Stimulated activated CD4-positive, alpha-beta T cell treated with anti-CD3 and anti-CD28 coated beads, Interleukin-12 subunit alpha, Interleukin-12 subunit beta, amount 100 ng/mL, for 4 hours (primary cell): Measurements from ENCODE around the gene LRIG1.
A peak's percentile ranks its signal among the peaks of the same experiment; 100 is the strongest.

Source experiments
- DNase-seq: peaks from one replicate; pipeline ENCODE4 v3.0.0-alpha.2; 2020

Gene LRIG1, protein sequence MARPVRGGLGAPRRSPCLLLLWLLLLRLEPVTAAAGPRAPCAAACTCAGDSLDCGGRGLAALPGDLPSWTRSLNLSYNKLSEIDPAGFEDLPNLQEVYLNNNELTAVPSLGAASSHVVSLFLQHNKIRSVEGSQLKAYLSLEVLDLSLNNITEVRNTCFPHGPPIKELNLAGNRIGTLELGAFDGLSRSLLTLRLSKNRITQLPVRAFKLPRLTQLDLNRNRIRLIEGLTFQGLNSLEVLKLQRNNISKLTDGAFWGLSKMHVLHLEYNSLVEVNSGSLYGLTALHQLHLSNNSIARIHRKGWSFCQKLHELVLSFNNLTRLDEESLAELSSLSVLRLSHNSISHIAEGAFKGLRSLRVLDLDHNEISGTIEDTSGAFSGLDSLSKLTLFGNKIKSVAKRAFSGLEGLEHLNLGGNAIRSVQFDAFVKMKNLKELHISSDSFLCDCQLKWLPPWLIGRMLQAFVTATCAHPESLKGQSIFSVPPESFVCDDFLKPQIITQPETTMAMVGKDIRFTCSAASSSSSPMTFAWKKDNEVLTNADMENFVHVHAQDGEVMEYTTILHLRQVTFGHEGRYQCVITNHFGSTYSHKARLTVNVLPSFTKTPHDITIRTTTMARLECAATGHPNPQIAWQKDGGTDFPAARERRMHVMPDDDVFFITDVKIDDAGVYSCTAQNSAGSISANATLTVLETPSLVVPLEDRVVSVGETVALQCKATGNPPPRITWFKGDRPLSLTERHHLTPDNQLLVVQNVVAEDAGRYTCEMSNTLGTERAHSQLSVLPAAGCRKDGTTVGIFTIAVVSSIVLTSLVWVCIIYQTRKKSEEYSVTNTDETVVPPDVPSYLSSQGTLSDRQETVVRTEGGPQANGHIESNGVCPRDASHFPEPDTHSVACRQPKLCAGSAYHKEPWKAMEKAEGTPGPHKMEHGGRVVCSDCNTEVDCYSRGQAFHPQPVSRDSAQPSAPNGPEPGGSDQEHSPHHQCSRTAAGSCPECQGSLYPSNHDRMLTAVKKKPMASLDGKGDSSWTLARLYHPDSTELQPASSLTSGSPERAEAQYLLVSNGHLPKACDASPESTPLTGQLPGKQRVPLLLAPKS

DNA sequence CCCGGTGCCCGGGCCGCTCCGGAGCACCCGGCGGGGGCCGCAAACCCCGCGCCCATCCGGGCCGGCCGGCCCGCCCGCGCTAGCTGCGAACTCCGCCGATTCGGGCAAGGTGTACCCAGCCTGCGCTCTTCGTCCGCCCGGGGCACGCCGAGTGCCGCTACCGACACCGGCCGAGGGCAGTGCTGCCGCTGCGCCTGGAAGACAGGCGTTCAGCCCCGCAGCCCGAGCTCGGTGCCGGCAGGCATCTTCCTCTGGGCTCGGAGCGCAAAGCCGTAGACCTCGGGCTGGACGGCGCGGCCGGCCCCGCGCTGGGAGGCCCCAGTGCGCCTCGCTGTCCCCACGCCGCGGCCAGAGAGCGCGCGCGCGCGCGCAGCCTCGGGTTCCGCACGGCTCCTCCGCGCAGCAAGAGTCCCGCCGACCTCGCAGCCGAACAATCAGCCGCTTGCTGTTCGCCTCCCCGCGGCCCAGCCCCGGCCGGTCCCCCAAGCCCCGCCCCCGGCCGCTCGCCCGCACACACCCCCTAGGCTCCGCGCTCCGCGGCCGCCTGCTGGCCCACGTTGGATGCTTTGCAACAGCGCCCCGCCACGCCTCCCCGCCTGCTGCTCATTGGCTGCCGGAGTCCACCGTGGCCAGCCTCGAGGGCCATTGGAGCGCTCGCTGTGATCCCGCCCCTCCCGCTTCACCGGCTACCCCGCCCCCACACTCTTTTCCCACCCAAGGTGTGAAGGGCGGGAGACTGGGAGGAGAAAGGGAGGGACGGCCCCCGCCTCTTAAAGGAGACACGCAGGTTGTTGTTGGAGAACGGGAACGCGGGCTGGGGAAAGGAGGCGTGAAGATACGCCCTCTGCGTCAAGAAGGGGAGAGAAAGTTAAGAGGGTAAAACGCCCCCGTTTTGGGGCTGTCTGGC, at the start of gene LRIG1:
Gene LRIG1, minus strand, starts transcription at position 447 of the 907 bp plus-strand sequence. CDS start 615 bp downstream, outside the sequence.
- DNase-seq, result peak; percentile 98

DNA sequence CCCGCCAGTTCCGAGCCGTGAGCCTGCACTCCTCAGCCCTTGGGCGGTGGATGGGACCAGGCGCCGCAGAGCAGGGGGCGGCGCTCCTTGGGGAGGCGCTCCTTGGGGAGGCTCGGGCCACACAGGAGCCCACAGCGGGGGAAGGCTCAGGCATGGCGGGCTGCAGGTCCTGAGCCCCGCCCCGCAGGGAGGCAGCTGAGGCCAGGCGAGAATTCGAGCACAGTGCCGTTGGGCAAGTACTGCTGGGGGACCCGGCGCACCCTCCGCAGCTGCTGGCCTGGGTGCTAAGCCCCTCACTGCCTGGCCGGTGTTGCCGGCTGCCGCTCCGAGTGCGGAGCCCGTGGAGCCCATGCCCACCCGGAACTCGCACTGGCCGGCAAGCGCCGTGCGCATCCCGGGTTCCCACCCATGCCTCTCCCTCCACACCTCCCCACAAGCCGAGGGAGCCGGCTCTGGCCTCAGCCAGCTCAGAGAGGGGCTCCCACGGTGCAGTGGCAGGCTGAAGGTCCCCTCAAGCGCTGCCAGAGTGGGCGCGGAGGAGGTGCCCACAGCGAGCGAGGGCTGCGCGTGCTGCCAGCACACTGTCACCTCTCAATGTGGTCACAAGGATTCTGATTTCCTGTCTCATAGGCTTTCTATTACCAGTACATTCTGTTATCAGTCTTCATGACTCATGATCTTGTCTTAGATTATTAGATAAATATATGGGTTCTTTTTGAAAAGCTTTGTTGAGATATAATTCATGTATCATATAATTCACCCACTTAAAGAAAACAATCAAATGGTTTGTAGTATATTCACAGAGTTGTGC, 44.0 kb upstream of the LRIG1 start:
- DNase-seq, result no peak

DNA sequence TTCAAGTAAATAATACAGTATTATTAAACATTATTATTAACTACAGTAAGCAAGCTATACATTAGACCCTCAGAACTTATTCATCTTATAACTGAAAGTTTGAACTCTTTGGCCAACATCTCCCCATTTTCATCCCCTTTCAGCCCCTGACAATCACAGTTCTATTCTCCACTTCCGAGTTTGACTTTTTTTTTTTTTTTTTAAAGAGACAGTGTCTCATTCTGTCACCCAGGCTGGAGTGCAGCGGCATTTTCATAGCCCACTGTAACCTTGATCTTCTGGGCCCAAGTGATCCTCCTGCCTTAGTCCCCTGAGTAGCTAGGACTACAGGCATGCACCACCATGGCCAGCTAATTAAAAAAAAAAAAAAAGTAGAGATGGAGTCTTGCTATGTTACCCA, 41.3 kb upstream of the LRIG1 start:
- no peak for DNase-seq

DNA sequence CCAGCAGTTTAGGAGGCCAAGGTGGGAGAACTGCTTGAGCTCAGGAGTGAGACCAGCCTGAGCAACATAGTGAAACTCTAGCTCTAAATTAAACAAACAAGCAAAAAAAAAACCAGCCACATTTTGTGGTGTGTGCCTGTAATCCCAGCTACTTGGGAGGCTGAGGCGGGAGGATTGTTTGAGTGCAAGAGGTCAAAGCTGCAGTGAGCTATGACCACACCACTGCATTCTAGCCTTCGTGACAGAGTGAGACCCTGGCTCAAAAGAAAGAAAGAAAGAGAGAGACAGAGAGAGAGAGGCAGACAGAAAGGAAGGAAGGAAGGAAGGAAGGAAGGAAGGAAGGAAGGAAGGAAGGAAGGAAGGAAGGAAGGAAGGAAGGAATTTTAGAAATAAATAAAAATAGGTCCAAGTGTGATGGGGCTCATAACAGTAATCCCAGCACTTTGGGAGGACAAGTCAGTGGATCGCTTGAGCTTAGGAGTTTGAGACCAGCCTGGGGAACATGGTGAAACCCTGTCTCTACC, 38.7 kb upstream of the LRIG1 start:
- no peak for DNase-seq

DNA sequence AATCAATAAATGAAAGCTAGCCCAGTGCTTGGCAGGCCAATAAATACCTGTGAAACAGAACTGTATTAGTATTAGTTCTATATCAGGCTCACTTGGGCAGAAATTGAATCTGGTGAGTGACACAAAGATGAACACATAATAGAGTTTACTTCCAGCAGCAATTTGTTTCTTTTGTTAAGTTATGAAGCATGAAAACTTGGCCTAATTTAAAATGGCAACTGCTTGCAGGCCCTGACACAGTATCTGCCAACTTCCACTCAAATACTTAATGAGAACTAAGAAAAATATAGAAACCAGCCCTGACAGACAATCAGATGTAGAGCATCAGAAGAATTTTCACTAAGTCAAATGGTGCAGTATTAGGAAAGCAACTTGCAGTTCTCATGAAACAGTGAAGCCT, 37.6 kb upstream of the LRIG1 start:
- no peak for DNase-seq

DNA sequence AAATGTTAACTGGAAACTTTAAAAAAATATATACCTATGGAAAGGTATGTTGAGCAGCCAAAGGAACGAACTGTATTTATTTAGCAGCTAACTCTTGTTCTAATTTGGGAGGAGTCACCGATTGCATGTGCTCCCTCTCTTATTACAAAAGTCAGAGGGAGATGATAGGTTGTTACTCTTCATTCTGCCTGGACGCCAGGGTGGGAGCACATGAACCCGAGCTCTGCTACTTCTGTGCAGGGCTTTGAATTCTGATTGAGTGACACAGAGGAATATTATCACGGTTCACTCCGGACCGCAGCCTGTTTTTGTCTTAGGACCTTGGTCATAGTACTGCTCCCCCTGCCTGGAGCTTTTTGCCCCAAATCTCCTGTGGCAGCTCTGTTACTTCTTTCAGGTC, 36.9 kb upstream of the LRIG1 start:
- DNase-seq, result no peak

DNA sequence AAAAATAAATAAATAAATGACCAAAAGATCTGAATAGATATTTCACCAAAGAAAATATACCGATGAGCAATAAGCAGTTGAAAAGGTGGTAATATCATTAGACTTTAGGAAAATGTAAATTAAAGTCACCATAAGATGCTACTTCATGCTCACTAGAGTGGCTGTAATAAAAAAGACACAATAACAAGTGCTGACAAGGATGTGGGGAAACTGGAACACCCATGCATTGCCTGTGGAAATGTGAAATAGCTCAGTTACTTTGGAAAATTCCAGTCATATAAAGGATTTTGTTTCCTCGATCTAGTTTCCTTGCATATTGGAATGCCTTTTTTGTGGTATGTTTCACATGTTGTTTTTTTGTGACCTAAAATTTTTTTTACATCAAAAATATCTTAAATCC, 36.0 kb upstream of the LRIG1 start:
- no peak for DNase-seq

DNA sequence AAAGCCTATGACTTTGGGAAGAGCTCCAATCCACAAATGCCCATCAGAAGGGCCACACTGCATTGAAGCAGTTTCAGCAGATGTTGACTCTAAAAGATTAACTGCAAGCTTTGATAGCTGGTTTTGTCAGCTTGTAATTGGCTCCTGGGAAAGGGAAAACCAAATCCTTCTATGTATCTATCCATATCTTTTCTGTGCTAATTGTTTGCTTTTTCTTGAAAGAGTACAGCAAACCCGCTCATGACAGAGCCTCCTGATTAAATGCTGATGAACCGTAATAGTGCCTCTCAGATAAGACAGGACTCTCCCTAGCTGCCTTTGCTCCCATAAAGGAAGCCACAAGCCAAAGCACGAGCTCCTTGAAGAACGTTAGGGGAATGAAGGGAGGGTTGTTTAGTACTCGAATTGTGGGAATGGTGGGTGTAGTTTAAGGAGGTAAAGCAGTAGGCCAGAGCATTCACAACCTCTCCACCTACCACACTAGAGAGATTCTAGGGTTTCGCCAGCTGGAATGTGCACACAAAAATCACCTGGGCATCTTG, 33.6 kb upstream of the LRIG1 start:
- DNase-seq, result no peak

DNA sequence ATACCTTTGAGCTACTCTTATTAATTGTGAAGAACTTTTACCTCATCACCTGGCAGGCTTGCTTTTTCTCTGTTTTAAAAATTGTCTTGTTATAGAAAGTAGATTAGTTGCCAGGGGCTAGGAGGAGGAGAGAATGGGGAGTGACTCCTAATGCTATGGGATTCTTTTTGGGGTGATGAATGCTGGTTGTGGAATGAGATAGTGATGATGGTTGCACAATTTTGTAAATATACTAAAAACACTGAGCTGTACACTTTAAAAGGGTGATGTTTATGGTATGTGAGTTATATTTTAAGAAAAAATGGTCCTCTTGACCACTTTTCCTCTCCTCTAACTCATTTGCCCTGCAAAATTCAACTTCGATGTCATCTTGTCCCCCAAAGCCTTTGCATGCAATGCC, 31.8 kb upstream of the LRIG1 start:
- DNase-seq, result no peak

DNA sequence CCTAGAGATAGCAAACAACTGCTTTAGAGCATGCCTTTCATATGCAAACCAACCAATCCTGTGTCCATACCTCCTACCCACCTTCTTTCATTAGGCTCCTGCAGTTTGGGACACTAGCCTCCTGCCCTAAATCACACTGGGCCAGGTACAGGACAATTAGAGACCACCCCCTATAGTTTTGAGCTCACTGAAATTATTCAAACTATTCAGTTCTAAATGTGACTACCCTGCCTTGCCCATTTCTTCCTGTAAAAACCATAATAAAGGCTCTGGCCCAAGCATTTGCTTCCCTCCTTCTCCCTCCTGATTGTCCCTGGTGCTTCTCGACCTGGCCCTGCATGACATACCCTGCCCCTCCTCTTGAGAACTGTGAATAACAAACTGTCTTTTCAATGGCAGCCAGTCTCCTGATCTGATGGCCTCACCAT, 31.4 kb upstream of the LRIG1 start:
- DNase-seq, result no peak

DNA sequence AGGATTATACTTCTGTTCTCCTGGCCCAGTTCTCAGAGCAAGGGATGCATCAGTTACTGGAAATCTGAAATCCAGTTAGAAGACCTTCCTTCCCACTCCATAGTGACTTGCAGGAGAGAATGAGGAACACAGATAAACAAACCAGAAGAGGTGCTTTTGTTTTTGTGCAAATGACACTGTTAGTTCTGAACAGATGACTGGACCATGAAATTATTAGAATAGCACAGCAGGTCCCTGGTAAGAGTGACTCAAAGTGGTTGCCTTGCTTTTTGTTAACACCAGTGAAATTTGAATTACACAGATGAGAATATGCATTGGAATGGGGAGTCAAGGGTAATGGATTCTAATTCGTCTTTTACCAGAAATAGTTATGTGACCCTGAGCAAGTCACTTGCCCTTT, 30.4 kb upstream of the LRIG1 start:
- no peak for DNase-seq

DNA sequence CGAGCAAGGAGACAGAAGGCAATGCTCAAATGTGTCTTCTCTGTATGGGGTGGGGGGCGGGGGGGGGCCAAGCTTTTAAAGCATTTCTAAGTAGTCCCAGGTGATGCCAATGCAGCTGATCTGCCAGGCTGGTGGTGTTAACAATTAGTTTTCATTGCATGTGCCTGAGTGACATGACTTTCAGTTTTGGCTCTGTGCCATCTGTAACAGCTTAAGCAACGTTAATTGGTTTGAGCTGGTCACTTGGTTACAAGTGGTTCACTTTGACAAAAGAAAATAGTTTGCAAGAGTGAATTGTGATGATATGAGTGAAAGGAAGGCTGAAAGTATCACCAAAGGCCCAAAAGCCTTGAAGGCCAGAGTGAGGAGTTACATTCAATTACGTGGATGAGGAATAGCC, 26.4 kb upstream of the LRIG1 start:
- DNase-seq, result no peak

DNA sequence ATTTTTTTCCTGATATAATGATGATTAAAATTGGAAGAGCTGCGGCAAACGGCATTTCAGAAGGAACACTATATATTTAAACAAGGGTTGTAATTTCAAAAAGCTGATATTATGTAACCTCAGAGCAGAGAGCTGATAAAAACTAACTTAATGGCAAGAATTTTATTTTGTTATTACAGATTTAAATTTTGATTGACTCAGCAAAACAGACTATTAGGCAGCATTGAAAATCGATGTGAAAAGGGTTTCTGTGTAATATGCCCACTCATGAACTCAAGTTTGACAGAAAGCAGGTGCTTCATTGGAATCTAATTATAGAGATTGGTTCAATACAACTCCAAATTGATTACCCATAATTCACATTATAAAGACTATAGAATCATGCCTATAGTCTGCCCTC, 24.9 kb upstream of the LRIG1 start:
- DNase-seq, result no peak

DNA sequence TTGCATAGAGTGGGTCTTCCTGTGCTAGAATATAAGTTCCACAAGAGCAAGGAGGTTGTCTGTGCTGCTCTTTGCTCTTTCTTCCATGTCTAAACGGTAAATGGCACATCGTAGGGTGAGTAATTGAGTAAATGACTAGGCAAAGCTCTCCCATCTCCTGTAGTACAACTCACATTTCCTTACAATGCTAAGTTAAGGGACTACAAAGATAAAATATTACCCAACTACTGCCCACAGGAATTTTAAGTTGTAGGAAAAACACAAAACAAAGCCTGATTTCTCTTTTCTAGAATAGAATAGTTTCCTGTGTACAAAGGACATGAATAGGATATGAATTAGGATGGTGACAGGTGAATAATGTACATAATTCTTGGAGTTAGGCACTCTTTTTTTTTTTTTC, 19.9 kb upstream of the LRIG1 start:
- DNase-seq, result no peak

DNA sequence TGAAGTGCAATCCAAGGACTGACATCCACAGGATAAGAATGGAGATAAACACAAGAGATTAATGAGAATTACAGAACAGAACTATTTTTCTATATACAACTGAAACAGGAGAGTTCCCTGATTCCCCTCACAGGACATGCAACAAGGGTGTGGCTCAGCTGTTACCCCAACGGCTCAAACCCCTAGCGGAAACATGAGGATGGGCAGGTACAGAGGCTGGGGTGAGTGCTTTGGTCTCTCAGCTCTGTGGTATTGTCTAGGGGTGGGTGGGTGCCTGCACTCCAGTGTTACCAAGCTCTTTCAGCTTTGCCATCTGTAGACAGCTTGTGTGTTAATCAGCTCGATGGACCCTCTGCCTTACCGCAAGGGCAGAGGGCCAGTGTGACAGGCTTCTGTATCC, 17.8 kb upstream of the LRIG1 start:
- DNase-seq, result no peak

DNA sequence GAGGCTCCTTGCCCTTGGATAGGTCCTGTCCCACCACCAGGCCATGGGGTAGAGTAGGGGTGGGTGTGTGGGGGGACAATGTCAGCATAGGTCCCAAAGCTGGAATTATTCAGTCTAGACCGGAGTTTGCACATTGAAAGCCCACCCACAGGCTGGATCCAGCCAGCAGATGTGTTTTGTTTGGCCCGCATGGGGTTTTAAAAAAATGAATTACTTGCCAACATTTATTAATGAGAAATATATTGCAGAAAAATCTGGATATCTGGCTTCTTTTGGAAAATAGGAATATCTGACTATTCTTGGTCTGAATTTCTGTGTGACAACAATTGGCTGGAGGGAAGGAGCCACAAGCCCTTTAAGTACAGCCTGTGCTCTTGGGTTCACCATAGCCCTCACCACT, 17.3 kb upstream of the LRIG1 start:
- DNase-seq, result no peak

DNA sequence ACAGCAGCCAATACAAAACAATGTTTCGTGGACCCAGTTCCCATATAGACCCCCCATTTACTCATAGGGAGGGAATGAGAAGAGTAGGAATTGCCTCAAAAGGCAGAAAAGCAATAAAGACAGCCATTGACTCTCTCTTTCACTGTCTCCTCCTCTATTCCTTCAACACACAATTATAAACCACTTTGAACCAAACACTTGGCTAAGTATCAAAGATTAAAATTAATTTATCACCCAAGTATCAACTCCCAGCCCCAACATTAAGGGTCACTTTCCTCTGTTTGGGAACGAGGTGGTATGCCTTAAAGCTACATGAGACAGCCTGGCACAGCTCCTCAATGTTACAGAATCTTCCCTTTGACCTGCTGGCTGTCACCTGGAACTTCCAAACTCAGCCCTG, 16.4 kb upstream of the LRIG1 start:
- DNase-seq, result no peak

DNA sequence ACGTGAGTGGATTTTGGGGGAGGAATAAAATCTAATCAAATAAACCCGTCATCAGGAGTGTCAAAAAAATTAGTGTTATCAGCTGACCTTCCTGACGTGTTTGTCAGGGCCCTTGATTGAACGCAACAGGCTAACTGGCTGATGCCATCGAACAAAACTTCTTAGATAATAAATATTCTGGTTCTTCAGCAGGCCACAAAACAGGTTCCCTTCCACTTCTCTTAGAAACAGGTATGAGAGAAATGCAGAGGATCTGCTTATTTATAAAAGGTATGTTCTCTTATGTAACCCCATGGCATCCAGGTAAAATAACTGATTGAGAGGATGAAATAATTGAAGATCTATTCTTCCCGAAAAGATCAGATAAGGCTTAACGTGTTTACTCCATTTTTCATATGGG, 7.6 kb upstream of the LRIG1 start:
- no peak for DNase-seq

DNA sequence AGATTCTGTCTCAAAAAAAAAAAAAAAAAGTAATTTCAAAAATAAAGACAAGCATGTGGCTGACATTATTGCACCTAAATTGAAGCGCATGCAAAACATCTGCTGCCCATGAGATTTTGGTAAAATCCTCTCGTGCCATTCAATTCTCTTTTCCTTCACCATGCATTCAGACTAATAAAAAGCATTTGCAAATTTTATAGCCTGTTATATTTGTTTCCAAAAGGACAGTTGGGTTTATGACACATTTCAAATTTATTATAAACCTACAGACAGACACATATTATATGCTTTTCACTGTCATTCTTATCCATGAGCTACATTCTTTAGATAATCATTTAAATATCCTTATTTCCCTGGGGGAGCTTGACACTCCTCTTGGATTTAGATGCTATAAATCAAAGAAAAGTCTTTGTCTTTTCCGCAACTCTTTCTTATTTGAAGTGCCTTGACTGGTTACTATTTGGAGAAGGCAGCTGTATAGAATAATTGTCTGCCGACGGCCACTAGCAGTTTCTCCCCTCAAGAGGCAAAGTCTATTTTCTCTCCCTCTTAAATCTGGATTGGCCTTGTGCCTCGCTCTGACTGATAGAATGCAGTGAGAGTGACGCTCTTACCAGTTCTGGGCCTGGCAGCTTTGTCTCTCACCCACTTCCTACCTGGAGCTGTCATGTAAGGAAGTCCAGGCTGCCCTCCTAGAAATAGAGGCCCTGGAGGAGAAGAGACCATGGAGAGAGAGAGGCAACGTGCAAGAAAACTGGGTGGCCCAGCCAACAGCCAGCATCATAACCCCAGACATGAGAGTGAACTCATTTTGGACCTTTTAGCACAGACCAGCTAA, 6.8 kb upstream of the LRIG1 start:
- DNase-seq, result no peak

DNA sequence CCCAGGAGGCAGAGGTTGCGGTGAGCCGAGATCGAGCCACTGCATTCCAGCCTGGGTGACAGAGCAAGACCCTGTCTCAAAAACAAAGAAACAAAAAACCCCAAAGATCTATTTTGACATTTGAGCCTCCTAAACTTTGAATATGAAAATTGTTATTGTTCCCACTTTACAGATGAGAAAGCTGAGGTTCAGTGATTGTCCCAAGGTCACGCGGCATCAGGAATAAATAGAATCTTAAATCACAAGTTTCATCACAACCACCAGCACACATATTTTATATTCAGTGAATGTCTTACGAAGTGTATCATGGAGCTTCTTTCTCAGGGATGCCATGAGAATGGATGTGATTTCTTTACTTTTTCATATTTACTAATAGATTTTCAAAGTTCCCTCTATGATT, 5.3 kb upstream of the LRIG1 start:
- DNase-seq, result no peak
